ENCODE results near the gene TUBGCP5.
"Not testable (repeated sequence)": the region's sequence is repeated elsewhere in the genome, so short reads cannot be mapped to it uniquely, and the experiment has no call there.

The TUBGCP5 gene

GRCh38 chr15:23041736-23042135 is 2.4 kb upstream of the TUBGCP5 start:
- not testable (repeated sequence) for DNase-seq

- no peak for DNase-seq
These were observed 530 bp upstream of the TUBGCP5 start for GRCh38 chr15:23039917-23040281.

- no peak for DNase-seq
These were observed 635 bp downstream of the TUBGCP5 start for GRCh38 chr15:23038726-23039142.

GRCh38 chr15:23035964-23036566 is 3.3 kb downstream of the TUBGCP5 start:
- peak in 2 of 5 donors; percentile 37 to 44 for DNase-seq

- DNase-seq: no peak
These were observed 5.4 kb downstream of the TUBGCP5 start for GRCh38 chr15:23033979-23034378.

- no peak for DNase-seq
These were observed 13.2 kb downstream of the TUBGCP5 start for GRCh38 chr15:23026218-23026617.

GRCh38 chr15:23022156-23022555 is 17.2 kb downstream of the TUBGCP5 start:
- DNase-seq: no peak

- no peak for DNase-seq
These were observed 24.9 kb downstream of the TUBGCP5 start for GRCh38 chr15:23014394-23015000.

- DNase-seq: no peak
These were observed 25.7 kb downstream of the TUBGCP5 start for GRCh38 chr15:23013681-23014080.

- DNase-seq: not testable (repeated sequence)
These were observed 26.8 kb downstream of the TUBGCP5 start for GRCh38 chr15:23012616-23013015.

GRCh38 chr15:23003736-23004135 is 35.6 kb downstream of the TUBGCP5 start:
- DNase-seq: no peak

GRCh38 chr15:23002920-23003319 is 36.4 kb downstream of the TUBGCP5 start:
- no peak for DNase-seq

- no peak for DNase-seq
These were observed 43.6 kb downstream of the TUBGCP5 start for GRCh38 chr15:22995795-22996194.

GRCh38 chr15:22992024-22992326 is 47.4 kb downstream of the TUBGCP5 start:
- DNase-seq: no peak

GRCh38 chr15:22989576-22990477 is 49.5 kb downstream of the TUBGCP5 start:
- DNase-seq: no peak

- no peak for DNase-seq
These were observed 50.6 kb downstream of the TUBGCP5 start for GRCh38 chr15:22988811-22989210.

- not testable (repeated sequence) for DNase-seq
These were observed 57.4 kb downstream of the TUBGCP5 start for GRCh38 chr15:22981931-22982330.

GRCh38 chr15:22981051-22981840 is 58.1 kb downstream of the TUBGCP5 start:
- no peak for DNase-seq

GRCh38 chr15:22980189-22981050 is 58.9 kb downstream of the TUBGCP5 start, which contains the start of gene CYFIP1:
Gene CYFIP1 (minus strand): TSS chr15:22980368. CDS start chr15:22947285, 33,083 bp downstream.
- no peak for DNase-seq

GRCh38 chr15:22979238-22980188 is 59.9 kb downstream of the TUBGCP5 start:
- DNase-seq: peak in 1 of 5 donors; percentile 48
